ENCODE data around the gene ELAC2.

The ELAC2 gene

DNA sequence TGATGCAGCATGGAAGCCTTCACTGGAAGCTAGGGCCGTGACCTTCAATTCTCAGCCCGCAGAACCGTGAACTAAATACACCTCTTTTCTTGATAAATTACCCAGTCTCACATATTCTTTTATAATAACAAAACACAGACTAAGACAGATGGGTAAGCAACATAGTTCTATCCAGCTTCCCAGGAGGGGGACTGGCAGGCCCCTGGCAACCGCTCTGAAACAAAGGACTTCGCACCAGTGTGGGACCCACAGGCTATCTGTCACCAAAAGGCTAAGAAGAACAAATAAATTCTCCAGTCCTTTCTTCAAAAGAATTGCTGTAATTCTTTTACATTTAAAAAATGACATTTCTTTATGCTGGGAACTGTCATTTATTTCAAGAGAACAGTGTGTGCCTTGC is 19.0 kb downstream of the ELAC2 start:
- Histone ChIP-seq H2AFZ (no peak overlapping the region), H3K9ac (no peak overlapping the region), H3K27me3 (ENCODE audit: control insufficient read depth, insufficient read depth, low read length) (no peaks in the 10 kb centered on the region), H3K27ac (no peak overlapping the region), H3K36me3 (ENCODE audit: control insufficient read depth, insufficient read depth, low read length) (no peaks in the 10 kb centered on the region), H3K9me3 (ENCODE audit: control insufficient read depth, low read length) (no peaks in the 10 kb centered on the region), H3K4me2 (ENCODE audit: low read length) (no peak overlapping the region), H3K79me2 (peaks cover 2% of the 10 kb centered on the region), H3K4me1 (no peaks in the 10 kb centered on the region), H3K4me3 (ENCODE audit: low read depth, low read length) (no peak overlapping the region)
- TF ChIP-seq, protein P1, sequence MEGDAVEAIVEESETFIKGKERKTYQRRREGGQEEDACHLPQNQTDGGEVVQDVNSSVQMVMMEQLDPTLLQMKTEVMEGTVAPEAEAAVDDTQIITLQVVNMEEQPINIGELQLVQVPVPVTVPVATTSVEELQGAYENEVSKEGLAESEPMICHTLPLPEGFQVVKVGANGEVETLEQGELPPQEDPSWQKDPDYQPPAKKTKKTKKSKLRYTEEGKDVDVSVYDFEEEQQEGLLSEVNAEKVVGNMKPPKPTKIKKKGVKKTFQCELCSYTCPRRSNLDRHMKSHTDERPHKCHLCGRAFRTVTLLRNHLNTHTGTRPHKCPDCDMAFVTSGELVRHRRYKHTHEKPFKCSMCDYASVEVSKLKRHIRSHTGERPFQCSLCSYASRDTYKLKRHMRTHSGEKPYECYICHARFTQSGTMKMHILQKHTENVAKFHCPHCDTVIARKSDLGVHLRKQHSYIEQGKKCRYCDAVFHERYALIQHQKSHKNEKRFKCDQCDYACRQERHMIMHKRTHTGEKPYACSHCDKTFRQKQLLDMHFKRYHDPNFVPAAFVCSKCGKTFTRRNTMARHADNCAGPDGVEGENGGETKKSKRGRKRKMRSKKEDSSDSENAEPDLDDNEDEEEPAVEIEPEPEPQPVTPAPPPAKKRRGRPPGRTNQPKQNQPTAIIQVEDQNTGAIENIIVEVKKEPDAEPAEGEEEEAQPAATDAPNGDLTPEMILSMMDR (IDR thresholded peaks at IDR 0.05) = no peak

- no peaks in the 10 kb centered on the region for H3K4me1 ChIP-seq
- H3K27ac ChIP-seq = no peak overlapping the region
- no peak overlapping the region for H2AFZ ChIP-seq
- no peaks in the 10 kb centered on the region for H3K36me3 ChIP-seq (ENCODE audit: control insufficient read depth, insufficient read depth, low read length)
- H3K27me3 ChIP-seq (ENCODE audit: control insufficient read depth, insufficient read depth, low read length) = no peaks in the 10 kb centered on the region
- no peak overlapping the region for H3K9ac ChIP-seq
- TF ChIP-seq, protein P1 (IDR thresholded peaks at IDR 0.05) = no peak
- H3K9me3 ChIP-seq (ENCODE audit: control insufficient read depth, low read length) = no peaks in the 10 kb centered on the region
- H3K4me2 ChIP-seq (ENCODE audit: low read length) = no peak overlapping the region
- no peak overlapping the region for H3K4me3 ChIP-seq (ENCODE audit: low read depth, low read length)
- peaks cover 2% of the 10 kb centered on the region for H3K79me2 ChIP-seq
These were observed 19.4 kb downstream of the ELAC2 start for GRCh38 chr17:12998461-12998860.

- TF ChIP-seq, protein P1 (IDR thresholded peaks at IDR 0.05) = no peak
- Histone ChIP-seq H3K9me3 (ENCODE audit: control insufficient read depth, low read length) (no peaks in the 10 kb centered on the region), H3K9ac (no peak overlapping the region), H3K4me1 (no peaks in the 10 kb centered on the region), H3K4me2 (ENCODE audit: low read length) (no peak overlapping the region), H3K36me3 (ENCODE audit: control insufficient read depth, insufficient read depth, low read length) (no peaks in the 10 kb centered on the region), H2AFZ (no peak overlapping the region), H3K27me3 (ENCODE audit: control insufficient read depth, insufficient read depth, low read length) (no peaks in the 10 kb centered on the region), H3K27ac (no peak overlapping the region), H3K4me3 (ENCODE audit: low read depth, low read length) (no peak overlapping the region), H3K79me2 (no peaks in the 10 kb centered on the region)
These were observed 20.9 kb downstream of the ELAC2 start for GRCh38 chr17:12996941-12997340.

DNA sequence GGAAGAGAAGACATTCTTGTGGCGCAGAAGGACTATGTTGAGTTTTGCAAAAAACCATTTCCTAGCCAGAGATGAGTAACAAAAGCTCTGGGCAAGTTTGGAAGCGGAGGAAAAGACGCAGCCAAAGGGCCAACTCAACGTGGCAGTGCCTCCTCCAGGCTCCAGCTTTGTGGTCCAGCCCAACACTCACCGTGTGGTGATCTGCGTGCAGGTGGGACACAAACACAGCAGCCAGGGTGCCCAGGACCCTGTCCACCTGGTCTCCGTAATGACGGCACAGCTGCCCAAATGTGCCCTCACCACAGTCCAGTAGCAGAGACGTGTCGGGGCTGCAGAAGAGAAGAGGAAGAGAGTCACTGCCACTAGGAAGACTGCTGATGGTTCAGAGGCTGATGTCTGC is 21.5 kb downstream of the ELAC2 start:
- TF ChIP-seq, protein P1 (IDR thresholded peaks at IDR 0.05) = no peak
- no peak overlapping the region for H3K4me2 ChIP-seq (ENCODE audit: low read length)
- H3K9ac ChIP-seq = no peak overlapping the region
- H2AFZ ChIP-seq = no peak overlapping the region
- H3K27me3 ChIP-seq (ENCODE audit: control insufficient read depth, insufficient read depth, low read length) = no peaks in the 10 kb centered on the region
- H3K4me1 ChIP-seq = no peaks in the 10 kb centered on the region
- no peaks in the 10 kb centered on the region for H3K79me2 ChIP-seq
- H3K4me3 ChIP-seq (ENCODE audit: low read depth, low read length) = no peak overlapping the region
- no peaks in the 10 kb centered on the region for H3K9me3 ChIP-seq (ENCODE audit: control insufficient read depth, low read length)
- no peaks in the 10 kb centered on the region for H3K36me3 ChIP-seq (ENCODE audit: control insufficient read depth, insufficient read depth, low read length)
- H3K27ac ChIP-seq = no peak overlapping the region

DNA sequence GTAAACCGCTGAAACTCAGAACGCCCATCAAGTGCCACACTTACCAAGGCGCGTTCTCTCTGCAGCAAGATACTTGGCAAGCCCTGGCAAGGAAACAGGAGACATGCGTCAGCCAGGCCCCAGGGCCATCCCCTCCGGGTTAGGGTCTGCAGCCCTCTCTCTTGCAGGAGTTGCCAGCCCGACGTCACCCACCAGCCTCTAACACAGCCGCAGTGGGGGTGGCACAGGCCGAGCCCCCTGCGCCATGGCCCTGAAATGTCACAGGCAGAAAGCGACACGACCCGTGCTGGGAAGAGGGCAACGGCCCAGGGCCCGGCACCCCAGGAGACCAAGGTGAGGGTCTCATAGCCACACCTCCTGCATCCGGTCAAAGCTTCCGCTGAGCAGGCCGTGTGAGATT is 21.9 kb downstream of the ELAC2 start:
- Histone ChIP-seq H3K36me3 (ENCODE audit: control insufficient read depth, insufficient read depth, low read length) (no peaks in the 10 kb centered on the region), H2AFZ (no peak overlapping the region), H3K9me3 (ENCODE audit: control insufficient read depth, low read length) (no peaks in the 10 kb centered on the region), H3K27me3 (ENCODE audit: control insufficient read depth, insufficient read depth, low read length) (no peaks in the 10 kb centered on the region), H3K4me1 (no peaks in the 10 kb centered on the region), H3K27ac (no peak overlapping the region), H3K4me2 (ENCODE audit: low read length) (no peak overlapping the region), H3K9ac (no peak overlapping the region), H3K79me2 (no peaks in the 10 kb centered on the region), H3K4me3 (ENCODE audit: low read depth, low read length) (no peak overlapping the region)
- TF ChIP-seq, protein P1 (IDR thresholded peaks at IDR 0.05) = no peak
